OCI-LY1 (cell line): ENCODE results near the gene AARSD1.
"Not testable (repeated sequence)": the region's sequence is repeated elsewhere in the genome, so short reads cannot be mapped to it uniquely, and the experiment has no call there.

ENCODE experiments used
- H2AFZ ChIP-seq: fragments of 200-600 bp; sonication (generic), shearing (Covaris generic); 2 replicates; pipeline ENCODE4 v1.6.0; 2014; ENCODE audit warnings: antibody characterized with exemption, mild to moderate bottlenecking, low read length
- H3F3A ChIP-seq: fragments of 200-600 bp; sonication (generic), shearing (Covaris generic); 2 replicates; pipeline ENCODE4 v1.6.0; 2014; ENCODE audit warnings: mild to moderate bottlenecking, antibody characterized with exemption, low read length, moderate library complexity; ENCODE audit not compliant: insufficient read depth
- H3K27ac ChIP-seq: fragments of 200-600 bp; sonication (generic); 2 replicates; pipeline ENCODE4 v1.5.1; 2014; ENCODE audit warnings: low read length, mixed run types, mild to moderate bottlenecking, low read depth; ENCODE audit not compliant: poor library complexity, severe bottlenecking
- H3K27me3 ChIP-seq: fragments of 200-600 bp; sonication (generic); 2 replicates; pipeline ENCODE4 v1.6.0; 2014; ENCODE audit warnings: antibody characterized with exemption, mild to moderate bottlenecking, low read length, moderate library complexity; ENCODE audit not compliant: insufficient read depth
- H3K36me3 ChIP-seq: fragments of 200-600 bp; sonication (generic); 2 replicates; pipeline ENCODE4 v1.6.1; 2014; ENCODE audit warnings: mild to moderate bottlenecking, antibody characterized with exemption, low read length, moderate library complexity, mixed read lengths; ENCODE audit not compliant: insufficient read depth
- H3K4me1 ChIP-seq: fragments of 200-600 bp; sonication (generic); 2 replicates; pipeline ENCODE4 v1.5.1; 2014; ENCODE audit warnings: mild to moderate bottlenecking, low read length, moderate library complexity; ENCODE audit not compliant: insufficient read depth, severe bottlenecking
- H3K4me2 ChIP-seq: fragments of 200-600 bp; sonication (generic), shearing (Covaris generic); 2 replicates; pipeline ENCODE4 v1.6.1; 2014; ENCODE audit warnings: low read length
- H3K4me3 ChIP-seq: fragments of 200-600 bp; sonication (generic); 2 replicates; pipeline ENCODE4 v1.5.1; 2014; ENCODE audit warnings: low read length, low read depth, mild to moderate bottlenecking, mixed read lengths; ENCODE audit not compliant: poor library complexity, severe bottlenecking
- H3K79me2 ChIP-seq: fragments of 200-600 bp; shearing (Covaris generic); 2 replicates; pipeline ENCODE4 v1.6.1; 2016; ENCODE audit warnings: mixed run types, low read length, mixed read lengths; ENCODE audit not compliant: insufficient read depth
- H3K9ac ChIP-seq: fragments of 200-600 bp; sonication (generic), shearing (Covaris generic); 2 replicates; pipeline ENCODE4 v1.6.1; 2014; ENCODE audit warnings: mild to moderate bottlenecking, low read length, mixed read lengths
- H3K9me2 ChIP-seq: fragments of 200-600 bp; sonication (generic), shearing (Covaris generic); 2 replicates; pipeline ENCODE4 v1.6.1; 2014; ENCODE audit warnings: low read depth, mild to moderate bottlenecking, low read length, mixed read lengths
- H3K9me3 ChIP-seq: fragments of 200-600 bp; shearing (Covaris generic); 2 replicates; pipeline ENCODE4 v1.6.1; 2014; ENCODE audit warnings: low read length, mixed read lengths
- H4K20me1 ChIP-seq: fragments of 200-600 bp; sonication (generic), shearing (Covaris generic); 2 replicates; pipeline ENCODE4 v1.6.0; 2016; ENCODE audit warnings: mild to moderate bottlenecking, low read length; ENCODE audit not compliant: insufficient read depth
- CTCF ChIP-seq: fragments of 200-600 bp; sonication (generic), shearing (Covaris generic); IDR thresholded peaks from 2 replicates; pipeline ENCODE4 v1.5.1; 2017; ENCODE audit warnings: mild to moderate bottlenecking, antibody characterized with exemption, low read length, moderate library complexity, mixed read lengths
- EZH2 ChIP-seq: fragments of 200-600 bp; sonication (generic), shearing (Covaris generic); IDR thresholded peaks from 2 replicates; pipeline ENCODE4 v1.8.0; 2017; ENCODE audit warnings: borderline replicate concordance, mixed run types, mild to moderate bottlenecking, antibody characterized with exemption, low read length, moderate library complexity, mixed read lengths

Gene AARSD1

GRCh38 chr17:43010667-43011308 is 46.5 kb upstream of the AARSD1 start:
- Histone ChIP-seq H4K20me1 (no peaks in the 10 kb centered on the region), H3K9ac (no peak overlapping the region), H3K9me3 (no peaks in the 10 kb centered on the region), H3K4me3 (no peak overlapping the region), H3K27ac (no peak overlapping the region), H3K36me3 (peaks cover 4% of the 10 kb centered on the region; the same call in 1 of the 2 replicates), H3K27me3 (no peaks in the 10 kb centered on the region), H3F3A (no peaks in the 10 kb centered on the region), H2AFZ (no peak overlapping the region), H3K9me2 (no peaks in the 10 kb centered on the region), H3K79me2 (no peaks in the 10 kb centered on the region), H3K4me2 (no peak overlapping the region), H3K4me1 (peaks cover 5% of the 10 kb centered on the region)
- no peak for TF ChIP-seq EZH2
- TF ChIP-seq CTCF: no peak

- Histone ChIP-seq H3K9me2 (no peaks in the 10 kb centered on the region), H4K20me1 (no peaks in the 10 kb centered on the region), H3K9ac (peak within 1 kb of the TSS; percentile 65), H3K79me2 (no peaks in the 10 kb centered on the region), H2AFZ (no peak within 1 kb of the TSS), H3K4me1 (peaks cover 5% of the 10 kb centered on the region), H3K27ac (peak within 1 kb of the TSS; percentile 55), H3F3A (0 out of 2 replicates have a peak, but pooled peaks cover 6% of the 10 kb centered on the region), H3K9me3 (no peaks in the 10 kb centered on the region), H3K36me3 (peaks cover 31% of the 10 kb centered on the region), H3K4me2 (peak within 1 kb of the TSS; percentile 70), H3K27me3 (no peaks in the 10 kb centered on the region), H3K4me3 (peak within 1 kb of the TSS; percentile 59)
- TF ChIP-seq CTCF: peak; percentile 53; the same call in 1 of the 2 replicates
- no peak for TF ChIP-seq EZH2
Observed at GRCh38 chr17:43006639-43007551, 42.6 kb upstream of the AARSD1 start, which contains the start of gene IFI35. Gene IFI35, plus strand, starts transcription at chr17:43006784. Its CDS starts 164 bp downstream, at chr17:43006948.

- Histone ChIP-seq H3F3A (peaks cover 6% of the 10 kb centered on the region; the same call in 1 of the 2 replicates), H3K4me3 (no peak overlapping the region), H2AFZ (no peak overlapping the region), H3K4me1 (peaks cover 18% of the 10 kb centered on the region), H3K36me3 (peaks cover 62% of the 10 kb centered on the region), H3K9me3 (no peaks in the 10 kb centered on the region), H3K9me2 (no peaks in the 10 kb centered on the region), H3K27me3 (no peaks in the 10 kb centered on the region), H3K27ac (peak overlapping the region; percentile 35), H3K9ac (no peak overlapping the region), H4K20me1 (no peaks in the 10 kb centered on the region), H3K79me2 (peaks cover 16% of the 10 kb centered on the region), H3K4me2 (no peak overlapping the region)
- TF ChIP-seq EZH2 (no peak), CTCF (no peak)
Observed at GRCh38 chr17:43003542-43004172, 39.4 kb upstream of the AARSD1 start.

- Histone ChIP-seq H3K36me3 (peaks cover 63% of the 10 kb centered on the region), H3K79me2 (peaks cover 20% of the 10 kb centered on the region), H3K4me1 (peaks cover 25% of the 10 kb centered on the region)
- not testable (repeated sequence) for H3F3A ChIP-seq, H3K27me3 ChIP-seq, H4K20me1 ChIP-seq, H2AFZ ChIP-seq, H3K9me3 ChIP-seq, H3K4me2 ChIP-seq, H3K9ac ChIP-seq, H3K27ac ChIP-seq, H3K4me3 ChIP-seq, H3K9me2 ChIP-seq
Observed at GRCh38 chr17:43000894-43001293, 36.6 kb upstream of the AARSD1 start.
